ENCODE data around the gene EIF1.

GRCh38 chr17:41739661-41740352 lies 51.1 kb downstream of the EIF1 start:
- TF ChIP-seq CTCF (conservative IDR thresholded peaks at IDR 0.05; ENCODE audit: low read length) (no peak), EZH2phosphoT487 (IDR thresholded peaks at IDR 0.05; ENCODE audit: borderline replicate concordance, low read depth, low read length) (no peak)

Data from OCI-LY7 (cell line).